ENCODE results near the gene SEC61A1.

SEC61A1 gene

DNA sequence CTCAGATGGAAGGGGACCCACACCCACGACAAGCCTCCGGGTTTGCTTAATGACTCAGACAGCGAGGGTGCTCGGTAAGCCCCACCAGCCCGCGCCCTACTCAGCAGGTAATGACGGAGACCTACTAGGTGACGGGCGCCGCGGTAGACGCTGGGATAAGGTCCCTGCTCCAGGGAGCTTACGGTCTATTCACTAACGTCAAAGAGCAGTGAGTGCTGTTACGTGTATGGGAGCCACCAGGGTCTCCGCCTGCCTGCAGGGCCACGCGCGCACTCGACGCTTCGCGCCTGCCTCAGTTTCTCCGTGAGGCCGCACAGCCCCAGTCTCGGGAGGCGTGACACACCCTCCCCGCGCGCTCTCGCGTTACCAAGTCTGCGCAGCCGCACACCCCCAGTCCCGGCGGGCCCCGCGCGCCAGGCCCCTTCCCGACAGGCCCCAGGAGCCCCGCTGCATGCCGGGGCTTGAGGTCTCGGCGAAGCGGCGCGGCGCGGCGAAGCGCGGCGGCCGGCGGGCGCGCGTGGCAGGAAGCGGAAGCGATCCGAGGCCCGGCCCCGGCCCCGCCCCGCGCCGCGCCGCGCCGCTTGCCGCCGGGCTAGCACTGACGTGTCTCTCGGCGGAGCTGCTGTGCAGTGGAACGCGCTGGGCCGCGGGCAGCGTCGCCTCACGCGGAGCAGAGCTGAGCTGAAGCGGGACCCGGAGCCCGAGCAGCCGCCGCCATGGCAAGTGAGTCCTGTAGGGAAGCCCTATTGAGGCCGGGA is at the start of gene SEC61A1:
TSS of gene SEC61A1 (plus strand) at position 601 of the 758 bp plus-strand sequence. CDS start at position 717, 116 bp downstream.
- peak; percentile 78 for DNase-seq (ENCODE audit: low read depth)

DNA sequence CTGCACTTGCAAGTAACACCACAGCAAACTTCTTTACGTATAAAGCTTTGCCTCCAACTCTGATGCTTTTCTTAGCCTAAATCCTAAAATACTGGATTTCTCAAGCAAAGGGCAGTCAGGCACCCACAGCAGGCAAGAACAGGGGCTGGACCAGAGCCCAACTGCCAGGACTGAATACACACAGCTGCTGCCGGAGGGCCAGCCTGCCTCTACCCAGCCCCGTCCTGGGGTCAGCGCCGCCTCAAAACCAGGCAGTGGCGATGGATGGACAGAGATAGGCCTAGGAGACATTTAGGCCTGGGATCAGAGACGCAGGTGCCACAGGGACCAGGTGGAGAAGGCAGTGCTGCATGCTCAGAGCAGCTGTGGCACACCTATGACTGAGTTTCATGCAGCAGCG is 47.6 kb upstream of the SEC61A1 start:
- DNase-seq (ENCODE audit: low read depth): no peak

DNA sequence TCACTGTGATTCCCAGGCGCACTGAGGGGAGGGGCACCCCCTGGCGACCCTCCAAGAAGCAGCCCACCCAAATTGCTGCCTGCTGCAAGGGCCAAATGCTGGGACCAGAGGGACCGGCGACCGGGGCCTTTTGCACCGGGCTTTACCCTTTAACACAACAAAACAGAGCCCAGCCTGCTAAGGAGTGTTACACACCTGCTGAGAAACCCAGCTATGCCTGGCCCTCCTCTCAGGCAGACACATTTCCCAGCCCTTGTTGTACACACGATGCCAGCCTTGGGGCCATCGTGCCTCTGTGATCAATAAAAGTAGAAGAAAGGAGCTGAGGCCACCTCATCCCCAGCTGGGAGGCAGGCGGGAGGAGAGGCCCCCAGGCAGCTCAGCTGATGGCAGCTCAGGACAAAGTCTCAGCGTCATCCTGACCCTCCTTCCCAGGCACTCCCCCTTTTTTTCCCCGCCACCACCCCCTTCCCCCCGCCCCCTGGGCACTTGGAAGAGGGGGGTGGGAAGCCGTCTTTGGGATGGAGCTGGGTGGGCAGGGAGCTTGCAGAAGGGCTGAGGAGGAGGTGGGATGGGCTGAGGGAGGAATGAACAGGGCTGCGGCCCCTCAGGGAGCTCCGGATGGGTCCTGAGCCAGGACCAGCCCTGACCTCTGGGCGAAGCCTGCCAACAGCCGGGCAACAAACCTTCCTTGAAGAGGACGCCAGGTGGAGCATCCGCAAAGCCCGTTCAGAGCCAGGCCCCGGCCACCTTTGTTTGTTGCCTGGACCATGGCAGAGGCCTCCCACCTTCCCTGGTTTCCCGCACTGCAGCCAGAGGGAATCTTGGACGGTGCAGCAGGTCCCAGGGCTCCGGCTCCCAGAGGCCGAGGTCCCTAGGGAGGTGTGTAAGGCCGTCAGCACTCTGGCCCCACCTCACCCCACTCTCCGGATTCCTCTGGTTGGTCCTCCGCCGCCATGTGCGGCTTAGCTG is 45.9 kb upstream of the SEC61A1 start:
- no peak for DNase-seq (ENCODE audit: low read depth)

DNA sequence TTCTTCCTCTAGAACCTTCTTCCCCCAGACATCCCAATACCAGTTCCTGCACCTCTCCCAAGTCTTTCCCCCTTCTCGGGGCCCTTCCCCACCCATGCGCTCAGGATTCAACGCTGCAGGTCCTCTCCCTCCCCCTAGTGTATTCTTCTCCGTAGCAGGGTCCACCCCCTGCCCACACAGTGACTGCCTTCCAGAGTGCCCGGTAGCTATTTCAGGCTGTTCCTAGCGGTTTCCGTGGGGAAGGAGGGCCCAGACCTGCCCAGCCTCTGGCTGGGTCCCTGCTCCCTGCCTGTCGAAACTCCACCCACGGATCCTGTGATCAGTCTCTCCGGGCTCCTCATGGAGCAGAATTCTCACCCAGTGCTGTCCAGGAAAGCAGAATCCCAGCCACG is 45.2 kb upstream of the SEC61A1 start:
- DNase-seq (ENCODE audit: low read depth): no peak

DNA sequence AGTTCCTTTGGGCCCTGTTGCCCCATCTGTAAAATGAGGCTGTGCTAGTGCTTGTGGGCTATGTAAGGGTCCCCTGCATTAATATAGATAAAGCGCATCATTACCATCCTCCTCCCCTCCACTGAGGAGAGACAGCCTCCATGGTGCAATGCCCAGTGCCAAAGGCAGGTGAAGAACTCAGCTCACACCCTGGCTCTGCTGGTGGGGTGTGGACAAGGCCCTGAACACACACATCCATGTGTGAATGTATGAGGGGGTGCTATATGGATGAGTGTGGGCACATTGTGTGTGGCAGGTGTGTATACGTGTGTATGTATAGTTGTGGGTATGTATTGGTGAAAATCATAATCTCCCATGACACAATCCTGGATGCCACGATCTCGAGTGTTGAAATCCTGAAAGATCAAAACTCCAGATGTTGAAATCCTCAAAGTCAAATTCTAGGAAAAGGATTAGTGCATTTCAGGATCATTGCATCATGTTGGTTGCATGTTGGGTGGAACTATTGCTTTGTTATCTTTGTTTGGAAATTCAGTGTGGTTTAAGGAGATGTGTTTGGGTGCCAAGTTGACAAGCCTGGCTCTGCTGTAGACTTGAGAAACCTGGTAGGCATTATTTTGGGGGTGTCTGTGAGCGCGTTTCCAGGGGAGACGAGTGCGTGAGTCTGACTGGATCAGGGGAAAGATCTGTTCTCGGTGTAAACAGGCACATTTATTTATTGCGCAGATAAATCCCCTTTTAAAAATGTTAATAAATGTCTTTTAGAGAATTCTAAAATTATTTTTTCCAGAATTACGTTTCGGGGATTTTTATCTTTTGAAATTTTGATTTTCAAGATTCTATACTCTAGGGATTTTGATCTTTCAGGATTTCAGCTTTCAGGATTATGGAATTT is 42.0 kb upstream of the SEC61A1 start:
- no peak for DNase-seq (ENCODE audit: low read depth)

DNA sequence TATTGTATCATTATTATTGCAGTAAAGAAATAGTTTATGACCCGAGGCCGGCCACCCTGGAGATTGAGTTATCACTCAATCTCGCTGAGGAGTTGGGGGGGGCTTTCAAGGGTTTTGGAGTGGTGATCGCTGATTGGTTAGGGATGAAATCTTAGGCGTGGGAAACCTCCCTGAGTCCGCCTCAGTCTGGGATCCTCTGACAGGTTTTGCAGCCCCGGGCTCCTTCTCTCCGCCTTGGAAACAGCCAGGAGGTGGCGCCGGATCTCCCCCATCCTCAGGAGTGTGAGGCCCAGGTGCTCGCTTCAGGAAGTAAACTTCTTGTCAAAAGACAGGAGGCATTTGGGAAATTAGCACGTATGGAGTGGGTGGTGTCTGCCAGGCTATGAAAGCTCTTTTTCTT is 41.1 kb upstream of the SEC61A1 start:
- DNase-seq (ENCODE audit: low read depth): no peak

DNA sequence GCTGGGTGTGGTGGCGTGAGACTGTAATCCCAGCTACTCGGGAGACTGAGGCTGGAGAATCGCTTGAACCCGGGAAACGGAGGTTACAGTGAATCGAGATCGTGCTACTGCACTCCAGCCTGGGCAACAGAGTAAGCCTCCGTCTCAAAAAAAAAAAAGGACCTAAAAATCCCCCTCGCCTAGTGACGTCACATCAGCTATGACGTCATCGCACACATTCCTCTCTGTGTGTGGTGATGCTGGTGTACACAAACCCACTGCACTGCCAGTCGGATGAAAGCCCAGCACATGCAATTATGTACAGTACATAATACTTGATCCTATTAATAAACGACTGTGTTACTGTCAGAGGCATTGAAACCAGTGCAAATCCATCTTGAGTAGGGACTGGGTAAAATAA is 40.2 kb upstream of the SEC61A1 start:
- no peak for DNase-seq (ENCODE audit: low read depth)

DNA sequence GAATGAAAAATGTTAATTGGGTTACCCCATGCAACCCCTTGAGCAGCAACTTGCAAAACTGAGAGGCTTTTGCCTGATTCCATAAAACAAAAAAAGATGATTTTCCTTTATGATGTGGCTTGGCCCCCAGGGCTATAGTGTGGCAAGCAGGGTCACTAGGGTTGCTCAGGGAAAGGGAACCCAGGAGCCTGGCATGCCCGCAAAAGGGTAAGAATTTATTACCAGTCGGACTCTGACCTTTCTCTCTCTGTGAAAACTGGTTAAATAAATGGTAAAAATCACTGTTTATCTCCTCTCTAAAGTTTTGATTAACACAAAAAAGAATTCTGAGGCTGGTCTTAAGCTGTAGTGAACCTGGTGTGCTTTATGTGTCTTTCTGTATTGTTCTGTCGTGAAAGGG is 37.7 kb upstream of the SEC61A1 start:
- DNase-seq (ENCODE audit: low read depth): no peak

DNA sequence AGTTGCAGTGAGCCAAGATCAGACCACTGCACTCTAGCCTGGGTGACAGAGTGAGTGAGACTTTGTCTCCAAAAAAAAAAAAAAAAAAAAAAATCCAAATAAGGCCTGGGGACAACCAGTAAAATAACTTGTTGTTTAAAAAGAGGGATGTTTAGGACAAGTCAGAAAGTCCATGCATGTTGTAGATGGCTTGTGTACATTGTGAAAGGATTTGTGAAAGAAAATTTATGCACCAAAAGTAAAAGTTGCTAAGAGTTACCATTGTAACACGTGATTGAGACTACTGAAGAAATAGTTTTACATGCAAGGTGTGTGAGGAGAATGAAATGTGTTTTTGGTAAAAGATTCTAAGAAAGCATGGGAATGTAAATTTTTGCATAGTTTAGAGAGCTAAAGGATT is 35.7 kb upstream of the SEC61A1 start:
- DNase-seq (ENCODE audit: low read depth): no peak

DNA sequence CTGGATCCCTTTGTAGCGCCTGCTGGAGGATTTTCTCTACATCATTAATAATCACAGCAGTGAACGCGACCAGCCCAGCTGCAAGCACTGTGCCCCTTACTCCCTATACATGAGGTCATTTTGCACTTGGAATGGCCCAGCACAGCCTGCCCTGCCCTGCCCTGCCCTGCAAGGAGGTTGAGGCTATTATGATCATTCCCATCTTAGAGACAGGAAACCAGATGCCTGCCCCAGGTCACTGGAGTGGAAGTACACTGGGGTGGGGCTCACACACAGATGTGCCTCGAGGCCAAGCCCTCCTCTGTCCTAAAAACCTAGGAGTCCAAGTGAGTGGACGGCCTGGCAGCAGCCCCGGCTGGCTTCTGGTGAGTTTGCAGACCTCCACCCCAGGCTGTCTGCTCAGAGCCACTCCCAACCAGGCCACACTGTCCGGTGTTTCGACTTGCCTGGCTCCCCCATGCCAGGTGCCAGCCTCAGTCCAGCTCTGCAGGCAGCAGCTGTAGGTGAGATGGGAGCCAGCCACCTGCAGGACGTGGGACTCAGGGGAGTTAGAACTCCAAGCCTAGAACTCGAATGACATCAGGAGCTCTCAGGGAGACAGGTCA is 30.4 kb upstream of the SEC61A1 start:
- no peak for DNase-seq (ENCODE audit: low read depth)

DNA sequence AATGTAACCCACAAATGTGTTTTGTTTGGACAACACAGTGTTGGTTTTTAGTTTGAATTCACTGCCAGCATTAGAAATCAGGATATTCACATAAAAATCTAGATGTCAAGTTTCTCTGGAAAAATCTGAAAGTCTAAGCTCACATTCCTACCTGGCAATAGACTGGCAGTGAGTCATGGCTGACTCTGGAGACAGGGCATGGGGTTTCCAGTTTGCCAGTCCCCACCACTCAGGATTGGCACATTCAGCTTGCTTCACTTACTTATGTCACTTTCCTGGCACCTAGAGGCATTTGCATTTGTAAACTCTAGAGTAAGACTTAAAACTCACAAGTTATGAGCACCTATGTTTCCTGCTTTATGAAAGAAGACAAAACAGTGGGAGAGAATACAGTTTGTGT is 19.1 kb upstream of the SEC61A1 start:
- no peak for DNase-seq (ENCODE audit: low read depth)

DNA sequence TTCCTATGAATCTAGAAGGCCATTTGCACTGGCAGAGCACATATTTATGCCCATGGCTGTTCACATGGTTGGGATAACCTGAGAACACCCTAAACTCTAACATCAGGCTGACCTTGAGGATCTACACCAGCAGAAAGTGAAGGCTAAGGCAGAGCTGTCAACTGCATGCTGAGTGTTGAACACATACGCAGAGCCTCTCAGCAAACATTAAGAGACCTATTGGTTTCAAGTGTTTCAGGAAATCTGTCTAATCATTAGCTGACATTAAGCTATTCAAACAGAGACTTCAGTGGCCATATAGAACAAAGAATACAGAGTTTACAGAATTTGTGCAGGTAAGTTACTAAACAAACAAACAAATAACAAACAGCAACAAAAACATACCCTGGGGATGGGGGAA is 16.1 kb upstream of the SEC61A1 start:
- DNase-seq (ENCODE audit: low read depth): no peak

DNA sequence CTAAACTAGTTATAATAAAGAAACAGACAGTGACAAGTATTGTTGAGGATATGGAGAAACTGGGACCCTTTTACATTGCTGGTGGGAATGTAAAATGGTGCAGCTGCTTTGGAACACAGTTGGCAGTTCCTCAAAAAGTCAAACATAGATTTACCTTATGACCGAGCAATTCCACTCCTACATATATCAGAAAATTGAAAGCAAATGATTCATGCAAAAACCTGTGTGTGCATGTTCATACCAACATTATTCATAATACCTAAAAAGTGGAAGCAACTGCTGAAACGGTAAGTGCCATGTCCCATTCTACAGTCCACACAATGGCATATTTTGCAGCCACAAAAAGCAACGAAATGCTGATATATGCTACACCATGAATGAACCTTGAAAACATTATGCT is 12.2 kb upstream of the SEC61A1 start:
- DNase-seq (ENCODE audit: low read depth): no peak

DNA sequence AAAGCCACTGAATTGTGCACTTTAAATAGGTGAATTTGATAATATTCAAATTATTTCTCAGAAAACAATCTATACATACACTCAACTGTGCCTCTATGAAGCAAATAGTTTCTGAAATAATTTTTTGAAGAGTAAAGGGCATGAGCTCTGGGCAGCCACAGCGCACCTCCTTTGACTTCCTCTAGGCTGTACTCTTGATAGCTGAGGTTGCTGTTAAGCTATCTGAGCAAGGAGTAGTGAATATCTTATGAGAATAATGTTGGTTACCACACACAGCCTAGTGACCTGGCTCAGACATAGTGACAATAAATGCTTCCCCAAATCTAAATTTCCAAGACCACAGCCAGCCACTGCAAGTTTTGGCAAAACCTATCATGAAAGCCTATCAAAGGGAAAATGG is 11.6 kb upstream of the SEC61A1 start:
- DNase-seq (ENCODE audit: low read depth): no peak

DNA sequence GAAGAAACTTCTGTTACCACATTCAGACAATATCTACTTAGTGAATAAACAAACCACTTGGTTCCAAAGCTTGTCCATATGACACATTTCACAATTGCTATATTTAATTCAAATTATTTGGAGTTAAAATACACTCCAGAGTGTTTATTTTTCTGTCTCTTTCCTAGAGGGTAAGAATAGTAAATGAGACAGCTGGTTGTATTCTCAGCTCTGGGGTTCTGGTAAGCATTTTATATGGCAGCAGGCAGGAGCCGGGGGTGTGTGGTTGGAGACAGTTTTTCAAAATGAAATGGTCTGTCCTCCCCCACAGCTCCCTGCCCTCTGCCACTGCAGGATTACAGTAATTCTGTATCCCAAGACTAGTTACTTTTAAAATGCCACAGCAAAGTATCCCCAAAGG is 10.9 kb upstream of the SEC61A1 start:
- DNase-seq (ENCODE audit: low read depth): no peak

DNA sequence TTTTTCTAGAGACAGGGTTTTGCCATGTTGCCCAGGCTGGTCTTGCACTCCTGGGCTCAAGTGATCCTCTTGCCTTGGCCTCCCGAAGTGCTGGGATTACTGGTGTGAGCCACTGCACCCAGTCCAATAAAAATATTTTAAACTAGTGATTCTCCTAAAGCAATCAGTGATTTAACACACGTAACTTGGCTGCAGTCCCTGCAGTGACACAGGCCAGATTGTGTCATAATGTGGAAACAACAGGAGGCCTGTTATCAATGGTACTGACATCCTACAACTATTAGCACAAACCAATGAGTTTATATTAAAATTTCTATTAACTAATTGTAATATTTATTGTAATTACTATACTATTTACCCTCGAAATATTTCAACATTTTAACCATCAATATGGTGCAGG is 1.6 kb upstream of the SEC61A1 start:
- no peak for DNase-seq (ENCODE audit: low read depth)

DNA sequence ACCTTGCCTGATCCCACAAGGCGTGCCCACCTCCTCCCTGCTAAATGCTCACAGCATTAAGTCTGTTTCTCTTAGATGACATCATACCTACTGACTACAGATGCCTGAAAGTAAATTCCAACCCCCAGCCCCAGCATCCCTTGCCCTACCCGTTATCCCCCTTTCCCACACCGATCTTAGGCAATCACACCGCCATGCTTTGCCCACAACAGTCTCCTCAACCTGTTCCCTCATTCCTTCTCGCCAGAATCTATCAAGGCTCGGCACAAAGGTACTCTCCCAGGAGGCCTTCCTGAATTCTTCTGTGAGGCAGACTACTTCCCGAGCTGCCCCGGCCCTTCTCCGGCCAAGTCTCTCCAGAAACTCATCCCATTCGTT is 789 bp upstream of the SEC61A1 start:
- DNase-seq (ENCODE audit: low read depth): no peak

DNA sequence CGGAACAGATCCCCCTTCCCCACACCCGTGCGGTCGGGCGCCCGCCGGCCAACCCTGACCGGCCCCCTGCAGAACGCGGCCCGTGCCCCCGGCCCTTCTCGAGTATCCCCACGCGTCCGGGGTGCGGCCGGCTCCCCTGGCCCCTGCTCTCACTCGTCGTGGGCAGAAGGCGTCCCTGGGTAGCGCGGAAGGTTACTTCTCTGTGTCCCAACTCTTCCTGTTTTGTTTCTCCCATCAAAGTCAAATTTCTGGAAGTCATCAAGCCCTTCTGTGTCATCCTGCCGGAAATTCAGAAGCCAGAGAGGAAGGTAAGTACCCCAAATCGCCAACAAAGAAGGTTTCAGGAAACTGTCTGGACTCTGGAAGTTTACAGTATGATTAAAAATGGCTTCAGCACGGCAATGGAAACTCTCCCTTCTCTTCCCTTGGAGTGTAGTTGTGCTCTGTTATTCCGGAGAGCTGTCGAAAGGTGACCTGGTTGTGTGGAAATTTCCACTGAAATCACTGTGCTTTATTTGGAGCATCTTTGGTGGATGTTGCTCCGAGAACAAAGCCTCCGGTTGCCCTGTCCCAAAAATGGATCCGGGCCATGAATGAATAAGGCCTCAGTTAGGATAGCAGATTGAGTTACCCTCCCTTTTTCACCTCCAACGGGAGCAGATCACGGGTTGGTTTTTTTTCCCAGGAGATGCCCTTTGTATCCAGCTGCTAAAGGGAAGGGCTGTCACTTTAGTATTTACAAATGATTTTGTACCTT is 536 bp downstream of the SEC61A1 start:
- no peak for DNase-seq (ENCODE audit: low read depth)

DNA sequence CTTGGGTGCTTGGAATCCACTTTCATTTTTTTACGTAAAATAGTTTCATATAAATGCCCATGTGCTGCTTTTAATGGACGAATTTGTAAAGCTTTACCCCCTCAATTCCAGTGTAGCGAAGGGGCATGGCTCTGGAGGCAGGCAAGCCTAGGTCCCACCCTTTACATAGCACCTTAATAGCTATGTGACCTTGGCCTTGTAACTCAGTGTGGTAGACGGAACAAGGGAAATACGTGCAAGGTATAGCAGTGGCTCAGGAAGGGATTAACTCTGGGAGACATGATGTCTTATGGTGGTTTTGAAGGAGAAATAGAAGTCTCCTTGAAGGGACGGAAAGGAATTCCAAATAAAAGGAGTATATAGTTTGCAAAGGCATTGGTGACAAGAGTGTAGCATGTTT is 1.4 kb downstream of the SEC61A1 start:
- DNase-seq (ENCODE audit: low read depth): no peak

DNA sequence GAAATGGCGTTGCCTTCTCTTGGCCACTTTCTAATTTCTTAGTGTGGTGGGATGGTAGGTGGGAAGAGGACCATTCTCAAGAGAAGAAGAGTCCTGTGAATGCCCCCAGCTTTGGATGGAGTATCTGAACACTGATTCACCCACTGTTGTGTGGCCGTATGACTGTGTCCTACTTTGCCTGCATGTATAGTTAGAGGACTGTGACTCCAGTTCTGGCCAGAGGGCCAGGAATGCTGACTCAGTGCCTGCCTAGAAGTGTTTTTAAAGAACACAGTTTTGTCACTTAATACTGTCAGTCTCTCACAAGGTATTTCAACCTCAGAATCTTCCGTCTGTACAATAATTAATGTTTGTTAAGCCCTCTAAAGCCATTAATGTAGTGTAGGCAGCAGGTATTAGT is 2.1 kb downstream of the SEC61A1 start:
- no peak for DNase-seq (ENCODE audit: low read depth)

DNA sequence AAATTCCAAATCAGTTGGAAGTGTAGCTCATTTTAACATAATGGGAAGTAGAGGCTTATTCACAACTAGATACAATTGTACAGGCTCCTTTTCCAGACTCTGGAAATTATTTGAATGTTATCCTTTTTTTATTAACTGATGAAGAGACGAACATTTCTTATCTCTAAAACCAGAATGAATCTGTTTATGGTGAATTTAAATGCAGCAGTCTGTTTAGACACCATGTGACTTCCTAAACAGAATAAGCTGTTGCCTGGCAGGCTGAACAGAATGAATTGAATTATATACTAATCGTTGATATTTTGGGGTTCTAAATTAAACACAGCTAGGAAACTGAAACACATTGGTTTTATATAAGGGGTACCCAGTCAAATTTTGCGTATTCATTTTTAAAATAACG is 4.0 kb downstream of the SEC61A1 start:
- no peak for DNase-seq (ENCODE audit: low read depth)

All from CMK (cell line).